IMR-90 (cell line): ENCODE measurements around the gene GFOD2. TPM values are rescaled to one million over a fixed set of nuclear protein-coding genes. Genes with fewer than 3 reads are reported as not detected.

Experiments used
- ATAC-seq: fragments of 200-7000 bp; cut with Tn5 transposase; 2 replicates; pipeline ENCODE4 v1.9.1; 2020; ENCODE audit warnings: low read depth, mild to moderate bottlenecking, moderate library complexity
- BruUV-seq: library from RNA; stranded (reverse); fragments of 400-500 nt; replicated peaks from 2 replicates; lab custom pipeline; 2021; lab: Mats Ljungman, UMichigan
- CTCF ChIA-PET: fragments of 300-600 bp; formaldehyde crosslinking; extraction: SDS; loops from one replicate; lab custom pipeline; 2021; ENCODE audit warnings: antibody characterized with exemption; lab: Yijun Ruan, JAX
- POLR2A ChIA-PET: fragments of 300-600 bp; sonication (Branson Sonifier 250); formaldehyde crosslinking; loops from one replicate; lab custom pipeline; 2022; ENCODE audit warnings: antibody characterized with exemption; ENCODE audit not compliant: unreplicated experiment; lab: Charles Lee
- DNase-seq: peaks from one replicate; pipeline ENCODE4 v3.0.0; 2013
- H2AFZ ChIP-seq: replicated peaks from 2 replicates; pipeline ENCODE3; 2013; ENCODE audit warnings: low read length, mild to moderate bottlenecking; ENCODE audit not compliant: poor library complexity
- H2AK5ac ChIP-seq: 2 replicates; pipeline ENCODE4 v1.6.1; 2013; ENCODE audit warnings: low read depth, low read length, inconsistent platforms
- H2AK9ac ChIP-seq: replicated peaks from 2 replicates; pipeline ENCODE3; 2013; ENCODE audit warnings: mild to moderate bottlenecking, low read depth, low read length, moderate library complexity; ENCODE audit not compliant: poor library complexity
- H2BK120ac ChIP-seq: 2 replicates; pipeline ENCODE4 v1.6.1; 2013; ENCODE audit warnings: low read depth, low read length, inconsistent platforms
- H2BK15ac ChIP-seq: 3 replicates; pipeline ENCODE4 v1.6.1; 2013; ENCODE audit warnings: low read depth, low read length, inconsistent platforms
- H2BK20ac ChIP-seq: 2 replicates; pipeline ENCODE4 v1.6.1; 2013; ENCODE audit warnings: low read depth, mild to moderate bottlenecking, inconsistent platforms, low read length, moderate library complexity
- H2BK5ac ChIP-seq: 2 replicates; pipeline ENCODE4 v1.6.1; 2013; ENCODE audit warnings: mild to moderate bottlenecking, low read depth, low read length, inconsistent platforms; ENCODE audit not compliant: poor library complexity, severe bottlenecking
- H3K14ac ChIP-seq: replicated peaks from 2 replicates; pipeline ENCODE4 v1.6.1; 2013; ENCODE audit warnings: low read depth, low read length, inconsistent platforms
- H3K18ac ChIP-seq: 2 replicates; pipeline ENCODE4 v1.6.1; 2013; ENCODE audit warnings: low read depth, low read length, control low read depth
- H3K23ac ChIP-seq: 2 replicates; pipeline ENCODE4 v1.6.1; 2013; ENCODE audit warnings: low read depth, low read length, inconsistent platforms
- H3K27ac ChIP-seq: 2 replicates; pipeline ENCODE4 v1.5.1; 2013; ENCODE audit warnings: mild to moderate bottlenecking, control low read depth, low read length; ENCODE audit not compliant: insufficient read depth
- H3K27me3 ChIP-seq: 2 replicates; pipeline ENCODE4 v1.6.1; 2013; ENCODE audit warnings: low read length; ENCODE audit not compliant: control insufficient read depth, insufficient read depth
- H3K36me3 ChIP-seq: 2 replicates; pipeline ENCODE4 v1.6.1; 2013; ENCODE audit warnings: low read length, mixed read lengths; ENCODE audit not compliant: control insufficient read depth, insufficient read depth
- H3K4ac ChIP-seq: 2 replicates; pipeline ENCODE4 v1.6.1; 2013; ENCODE audit warnings: low read depth, low read length, inconsistent platforms
- H3K4me1 ChIP-seq: 2 replicates; pipeline ENCODE4 v1.6.1; 2013; ENCODE audit warnings: low read length, mixed read lengths; ENCODE audit not compliant: control insufficient read depth, insufficient read depth
- H3K4me2 ChIP-seq: 2 replicates; pipeline ENCODE4 v1.6.1; 2013; ENCODE audit warnings: low read depth, mild to moderate bottlenecking, control low read depth, low read length, moderate library complexity
- H3K4me3 ChIP-seq: 2 replicates; pipeline ENCODE4 v1.5.1; 2013; ENCODE audit warnings: low read depth, mild to moderate bottlenecking, control low read depth, low read length, moderate library complexity; ENCODE audit not compliant: insufficient read depth
- H3K56ac ChIP-seq: 2 replicates; pipeline ENCODE4 v1.6.1; 2013; ENCODE audit warnings: low read length, inconsistent platforms; ENCODE audit not compliant: insufficient read depth; ENCODE audit errors: extremely low read depth
- H3K79me1 ChIP-seq, 2 experiments: 2 replicates each; pipeline ENCODE4 v1.6.1; 2013; ENCODE audit warnings: low read length in 2 of 2, inconsistent platforms in 1 of 2, low read depth in 1 of 2
- H3K9ac ChIP-seq: 2 replicates; pipeline ENCODE4 v1.6.1; 2013; ENCODE audit warnings: low read depth, low read length, control low read depth
- H3K9me1 ChIP-seq: 2 replicates; pipeline ENCODE4 v1.6.1; 2013; ENCODE audit warnings: low read length, inconsistent platforms; ENCODE audit not compliant: insufficient read depth
- H3K9me3 ChIP-seq: 2 replicates; pipeline ENCODE4 v1.6.1; 2013; ENCODE audit warnings: low read length; ENCODE audit not compliant: control insufficient read depth, insufficient read depth
- H4K20me1 ChIP-seq: 2 replicates; pipeline ENCODE4 v1.6.1; 2013; ENCODE audit warnings: low read length, inconsistent platforms; ENCODE audit not compliant: insufficient read depth
- H4K5ac ChIP-seq: 2 replicates; pipeline ENCODE4 v1.6.1; 2013; ENCODE audit warnings: mild to moderate bottlenecking, low read depth, low read length, control low read depth
- H4K8ac ChIP-seq, 2 experiments: 2 replicates each; pipeline ENCODE4 v1.6.1; 2013; ENCODE audit warnings: low read depth in 2 of 2, low read length in 2 of 2, control low read depth in 1 of 2, inconsistent platforms in 1 of 2
- H4K91ac ChIP-seq: 2 replicates; pipeline ENCODE4 v1.6.1; 2013; ENCODE audit warnings: low read depth, low read length, inconsistent platforms; ENCODE audit not compliant: insufficient read depth
- BHLHE40 ChIP-seq: fragments of 150-350 bp; IDR thresholded peaks from 2 replicates; pipeline ENCODE4 v1.6.1; 2016; ENCODE audit warnings: mild to moderate bottlenecking, low read depth, low read length
- CEBPB ChIP-seq: IDR thresholded peaks from 2 replicates; pipeline ENCODE4 v1.6.1; 2012; ENCODE audit warnings: low read depth, low read length, improper control_type of control experiment
- ELK1 ChIP-seq: fragments of 150-350 bp; IDR thresholded peaks from 2 replicates; pipeline ENCODE4 v1.6.1; 2016; ENCODE audit warnings: low read depth, mild to moderate bottlenecking, low read length, moderate library complexity, borderline replicate concordance
- MAZ ChIP-seq: IDR thresholded peaks from 2 replicates; pipeline ENCODE4 v1.6.1; 2012; ENCODE audit warnings: low read depth, mild to moderate bottlenecking, low read length, improper control_type of control experiment, moderate library complexity, borderline replicate concordance
- MXI1 ChIP-seq: IDR thresholded peaks from 2 replicates; pipeline ENCODE4 v1.6.1; 2012; ENCODE audit warnings: low read depth, mild to moderate bottlenecking, low read length, moderate library complexity, borderline replicate concordance
- NFE2L2 ChIP-seq: fragments of 150-350 bp; IDR thresholded peaks from 2 replicates; pipeline ENCODE4 v1.6.1; 2016; ENCODE audit warnings: low read depth, mild to moderate bottlenecking, low read length
- RAD21 ChIP-seq: IDR thresholded peaks from 2 replicates; pipeline ENCODE4 v1.6.1; 2012; ENCODE audit warnings: low read length, improper control_type of control experiment
- SMC3 ChIP-seq: fragments of 150-350 bp; IDR thresholded peaks from 2 replicates; pipeline ENCODE4 v1.6.1; 2016; ENCODE audit warnings: low read depth, mild to moderate bottlenecking, antibody characterized with exemption, low read length, moderate library complexity
- USF2 ChIP-seq: fragments of 150-350 bp; IDR thresholded peaks from 2 replicates; pipeline ENCODE4 v1.6.1; 2017; ENCODE audit warnings: mild to moderate bottlenecking, antibody characterized with exemption, low read length, low read depth
- WGBS, 2 experiments: methylation state at CpG; one replicate each; pipeline versions ENCODE4 v1.1.5 to v1.1.7; 2013; ENCODE audit warnings: missing lambda C conversion rate in 2 of 2; ENCODE audit not compliant: insufficient read length in 1 of 2; ENCODE audit errors: extremely low coverage in 2 of 2; 5-methylcytosine and 5-hydroxymethylcytosine counted together
- dilution Hi-C: fragments of 300-500 bp; cut with HindIII; formaldehyde crosslinking; loops from one replicate; pipeline ENCODE4 v1.14.3; 2018; ENCODE audit warnings: low sequenced_read_pairs; ENCODE audit not compliant: unreplicated experiment
- in situ Hi-C: fragments of 300-500 bp; cut with MboI; formaldehyde crosslinking; loops from 3 replicates; pipeline ENCODE4 v1.14.3; 2019; ENCODE audit warnings: low sequenced_read_pairs, inconsistent platforms, mixed read lengths
- intact Hi-C: fragments of 100-400 bp; cut with micrococcal nuclease; formaldehyde crosslinking; loops from 2 replicates; pipeline ENCODE4 v1.10.0; 2022
- polyA plus RNA-seq, 3 experiments: library from polyadenylated mRNA; depleted of rRNA; stranded (reverse); fragments of >200 nt; gene quantifications; 2 replicates each; pipeline ENCODE4 v1.2.3, GENCODE V29; 2012; ENCODE audit warnings: low replicate concordance in 1 of 3
- total RNA-seq: library from RNA; depleted of rRNA; stranded (reverse); fragments of >200 nt; gene quantifications from 2 replicates; pipeline ENCODE4 v1.2.3, GENCODE V29; 2012

The GFOD2 gene
- total and polyA plus RNA-seq, 2 of the 4 experiments (the other 2 are of a cell fraction) = 12.3 to 18.1 TPM

GRCh38 chr16:67720236-67720635 is 1.1 kb upstream of the GFOD2 start (continued):
- no peak for TF ChIP-seq ELK1
- no peak for TF ChIP-seq NFE2L2
- no peak for TF ChIP-seq MAZ

GRCh38 chr16:67719778-67720144 is 645 bp upstream of the GFOD2 start:
- no CpG with 5 or more reads among the region's 5 CpGs for WGBS, 2 experiments
- intact Hi-C loops (loop anchor here (5.0 kb wide), 1 partner anchor 88 kb away; the partner anchor contains the start of genes RANBP10 and TSNAXIP1), in situ Hi-C loops (no loop called here), dilution Hi-C loops (no loop called here)
- H2AFZ ChIP-seq = peak overlapping the region; percentile 96
- H4K91ac ChIP-seq = peak overlapping the region; percentile 93
- peak overlapping the region; percentile 92 for H2AK5ac ChIP-seq
- peak overlapping the region; percentile 91 for H2BK5ac ChIP-seq
- peak overlapping the region; percentile 98 for H3K14ac ChIP-seq
- peak overlapping the region; percentile 75 to 99 for H4K8ac ChIP-seq
- H2BK20ac ChIP-seq = 0 out of 2 replicates have a peak overlapping the region, but pooled peaks have one; percentile 42
- CTCF ChIA-PET = interaction anchor here (0.6 kb wide), 1 partner anchor 549 kb away, joined by 3 read pairs; the partner anchor contains the start of gene NOL3
- peaks cover 4% of the 10 kb centered on the region; the same call in 1 of the 2 replicates for H4K20me1 ChIP-seq
- H2BK15ac ChIP-seq = peak overlapping the region; percentile 63; the same call in 1 of the 3 replicates
- peak overlapping the region; percentile 78; the same call in 1 of the 2 replicates for H2BK120ac ChIP-seq
- peak overlapping the region; percentile 98 for H3K23ac ChIP-seq
- peaks cover 13% of the 10 kb centered on the region; the same call in 1 of the 2 replicates for H3K9me1 ChIP-seq
- peak overlapping the region; percentile 98 for H3K4ac ChIP-seq
- peaks cover 3% of the 10 kb centered on the region; the same call in 1 of the 2 replicates for H3K36me3 ChIP-seq
- H3K9me3 ChIP-seq = no peaks in the 10 kb centered on the region
- H3K27me3 ChIP-seq = no peaks in the 10 kb centered on the region
- H3K27ac ChIP-seq = peak overlapping the region; percentile 89
- ATAC-seq = peak; percentile 63
- peak overlapping the region; percentile 94 for H2AK9ac ChIP-seq
- BruUV-seq = TSS peak; percentile 99
- peak; percentile 63 for DNase-seq
- TF ChIP-seq CEBPB = no peak
- TF ChIP-seq SMC3 = no peak
- TF ChIP-seq USF2 = peak; percentile 80; the same call in 1 of the 2 replicates
- TF ChIP-seq MXI1 = no peak; the same call in 1 of the 2 replicates
- TF ChIP-seq RAD21 = no peak
- no peak for TF ChIP-seq BHLHE40
- peak overlapping the region; percentile 96 for H3K4me2 ChIP-seq
- peak overlapping the region; percentile 95; the same call in 1 of the 2 replicates for H4K5ac ChIP-seq
- H3K4me3 ChIP-seq = peak overlapping the region; percentile 89
- H3K56ac ChIP-seq = peak overlapping the region; percentile 85
- H3K18ac ChIP-seq = peak overlapping the region; percentile 86; the same call in 1 of the 2 replicates
- H3K79me1 ChIP-seq = peaks cover 12 to 36% of the 10 kb centered on the region in 2 experiments
- H3K4me1 ChIP-seq = peaks cover 8% of the 10 kb centered on the region
- POLR2A ChIA-PET = no interaction called here
- peak overlapping the region; percentile 89 for H3K9ac ChIP-seq
